IMR-90 (cell line): Measurements from ENCODE around the gene SV2A. TPM values are rescaled to one million over a fixed set of nuclear protein-coding genes. Genes with fewer than 3 reads are reported as not detected.

Experiments
- ATAC-seq: fragments of 200-7000 bp; cut with Tn5 transposase; 2 replicates; pipeline ENCODE4 v1.9.1; 2020; ENCODE audit warnings: low read depth, mild to moderate bottlenecking, moderate library complexity
- BruUV-seq: library from RNA; stranded (reverse); fragments of 400-500 nt; replicated peaks from 2 replicates; lab custom pipeline; 2021; lab: Mats Ljungman, UMichigan
- CTCF ChIA-PET: fragments of 300-600 bp; formaldehyde crosslinking; extraction: SDS; loops from one replicate; lab custom pipeline; 2021; ENCODE audit warnings: antibody characterized with exemption; lab: Yijun Ruan, JAX
- POLR2A ChIA-PET: fragments of 300-600 bp; sonication (Branson Sonifier 250); formaldehyde crosslinking; loops from one replicate; lab custom pipeline; 2022; ENCODE audit warnings: antibody characterized with exemption; ENCODE audit not compliant: unreplicated experiment; lab: Charles Lee
- DNase-seq: peaks from one replicate; pipeline ENCODE4 v3.0.0; 2013
- H2AFZ ChIP-seq: replicated peaks from 2 replicates; pipeline ENCODE3; 2013; ENCODE audit warnings: low read length, mild to moderate bottlenecking; ENCODE audit not compliant: poor library complexity
- H2AK5ac ChIP-seq: 2 replicates; pipeline ENCODE4 v1.6.1; 2013; ENCODE audit warnings: low read depth, low read length, inconsistent platforms
- H2AK9ac ChIP-seq: replicated peaks from 2 replicates; pipeline ENCODE3; 2013; ENCODE audit warnings: mild to moderate bottlenecking, low read depth, low read length, moderate library complexity; ENCODE audit not compliant: poor library complexity
- H2BK120ac ChIP-seq: 2 replicates; pipeline ENCODE4 v1.6.1; 2013; ENCODE audit warnings: low read depth, low read length, inconsistent platforms
- H2BK15ac ChIP-seq: 3 replicates; pipeline ENCODE4 v1.6.1; 2013; ENCODE audit warnings: low read depth, low read length, inconsistent platforms
- H2BK20ac ChIP-seq: 2 replicates; pipeline ENCODE4 v1.6.1; 2013; ENCODE audit warnings: low read depth, mild to moderate bottlenecking, inconsistent platforms, low read length, moderate library complexity
- H2BK5ac ChIP-seq: 2 replicates; pipeline ENCODE4 v1.6.1; 2013; ENCODE audit warnings: mild to moderate bottlenecking, low read depth, low read length, inconsistent platforms; ENCODE audit not compliant: poor library complexity, severe bottlenecking
- H3K14ac ChIP-seq: replicated peaks from 2 replicates; pipeline ENCODE4 v1.6.1; 2013; ENCODE audit warnings: low read depth, low read length, inconsistent platforms
- H3K18ac ChIP-seq: 2 replicates; pipeline ENCODE4 v1.6.1; 2013; ENCODE audit warnings: low read depth, low read length, control low read depth
- H3K23ac ChIP-seq: 2 replicates; pipeline ENCODE4 v1.6.1; 2013; ENCODE audit warnings: low read depth, low read length, inconsistent platforms
- H3K27ac ChIP-seq: 2 replicates; pipeline ENCODE4 v1.5.1; 2013; ENCODE audit warnings: mild to moderate bottlenecking, control low read depth, low read length; ENCODE audit not compliant: insufficient read depth
- H3K27me3 ChIP-seq: 2 replicates; pipeline ENCODE4 v1.6.1; 2013; ENCODE audit warnings: low read length; ENCODE audit not compliant: control insufficient read depth, insufficient read depth
- H3K36me3 ChIP-seq: 2 replicates; pipeline ENCODE4 v1.6.1; 2013; ENCODE audit warnings: low read length, mixed read lengths; ENCODE audit not compliant: control insufficient read depth, insufficient read depth
- H3K4ac ChIP-seq: 2 replicates; pipeline ENCODE4 v1.6.1; 2013; ENCODE audit warnings: low read depth, low read length, inconsistent platforms
- H3K4me1 ChIP-seq: 2 replicates; pipeline ENCODE4 v1.6.1; 2013; ENCODE audit warnings: low read length, mixed read lengths; ENCODE audit not compliant: control insufficient read depth, insufficient read depth
- H3K4me2 ChIP-seq: 2 replicates; pipeline ENCODE4 v1.6.1; 2013; ENCODE audit warnings: low read depth, mild to moderate bottlenecking, control low read depth, low read length, moderate library complexity
- H3K4me3 ChIP-seq: 2 replicates; pipeline ENCODE4 v1.5.1; 2013; ENCODE audit warnings: low read depth, mild to moderate bottlenecking, control low read depth, low read length, moderate library complexity; ENCODE audit not compliant: insufficient read depth
- H3K56ac ChIP-seq: 2 replicates; pipeline ENCODE4 v1.6.1; 2013; ENCODE audit warnings: low read length, inconsistent platforms; ENCODE audit not compliant: insufficient read depth; ENCODE audit errors: extremely low read depth
- H3K79me1 ChIP-seq, 2 experiments: 2 replicates each; pipeline ENCODE4 v1.6.1; 2013; ENCODE audit warnings: low read length in 2 of 2, inconsistent platforms in 1 of 2, low read depth in 1 of 2
- H3K9ac ChIP-seq: 2 replicates; pipeline ENCODE4 v1.6.1; 2013; ENCODE audit warnings: low read depth, low read length, control low read depth
- H3K9me1 ChIP-seq: 2 replicates; pipeline ENCODE4 v1.6.1; 2013; ENCODE audit warnings: low read length, inconsistent platforms; ENCODE audit not compliant: insufficient read depth
- H3K9me3 ChIP-seq: 2 replicates; pipeline ENCODE4 v1.6.1; 2013; ENCODE audit warnings: low read length; ENCODE audit not compliant: control insufficient read depth, insufficient read depth
- H4K20me1 ChIP-seq: 2 replicates; pipeline ENCODE4 v1.6.1; 2013; ENCODE audit warnings: low read length, inconsistent platforms; ENCODE audit not compliant: insufficient read depth
- H4K5ac ChIP-seq: 2 replicates; pipeline ENCODE4 v1.6.1; 2013; ENCODE audit warnings: mild to moderate bottlenecking, low read depth, low read length, control low read depth
- H4K8ac ChIP-seq, 2 experiments: 2 replicates each; pipeline ENCODE4 v1.6.1; 2013; ENCODE audit warnings: low read depth in 2 of 2, low read length in 2 of 2, control low read depth in 1 of 2, inconsistent platforms in 1 of 2
- H4K91ac ChIP-seq: 2 replicates; pipeline ENCODE4 v1.6.1; 2013; ENCODE audit warnings: low read depth, low read length, inconsistent platforms; ENCODE audit not compliant: insufficient read depth
- BHLHE40 ChIP-seq: fragments of 150-350 bp; IDR thresholded peaks from 2 replicates; pipeline ENCODE4 v1.6.1; 2016; ENCODE audit warnings: mild to moderate bottlenecking, low read depth, low read length
- CEBPB ChIP-seq: IDR thresholded peaks from 2 replicates; pipeline ENCODE4 v1.6.1; 2012; ENCODE audit warnings: low read depth, low read length, improper control_type of control experiment
- CHD1 ChIP-seq: IDR thresholded peaks from 2 replicates; pipeline ENCODE4 v1.6.1; 2012; ENCODE audit warnings: low read depth, low read length, improper control_type of control experiment
- FOS ChIP-seq: fragments of 150-350 bp; IDR thresholded peaks from 2 replicates; pipeline ENCODE4 v1.6.1; 2016; ENCODE audit warnings: low read depth, low read length
- MAFK ChIP-seq: IDR thresholded peaks from 2 replicates; pipeline ENCODE4 v1.6.1; 2012; ENCODE audit warnings: low read depth, low read length, improper control_type of control experiment
- MAZ ChIP-seq: IDR thresholded peaks from 2 replicates; pipeline ENCODE4 v1.6.1; 2012; ENCODE audit warnings: low read depth, mild to moderate bottlenecking, low read length, improper control_type of control experiment, moderate library complexity, borderline replicate concordance
- MXI1 ChIP-seq: IDR thresholded peaks from 2 replicates; pipeline ENCODE4 v1.6.1; 2012; ENCODE audit warnings: low read depth, mild to moderate bottlenecking, low read length, moderate library complexity, borderline replicate concordance
- NFE2L2 ChIP-seq: fragments of 150-350 bp; IDR thresholded peaks from 2 replicates; pipeline ENCODE4 v1.6.1; 2016; ENCODE audit warnings: low read depth, mild to moderate bottlenecking, low read length
- POLR2A ChIP-seq: IDR thresholded peaks from 2 replicates; pipeline ENCODE4 v1.6.1; 2012; ENCODE audit warnings: mild to moderate bottlenecking, low read depth, low read length
- RAD21 ChIP-seq: IDR thresholded peaks from 2 replicates; pipeline ENCODE4 v1.6.1; 2012; ENCODE audit warnings: low read length, improper control_type of control experiment
- RCOR1 ChIP-seq: IDR thresholded peaks from 2 replicates; pipeline ENCODE4 v1.6.1; 2012; ENCODE audit warnings: mild to moderate bottlenecking, low read length, improper control_type of control experiment; ENCODE audit not compliant: insufficient replicate concordance
- RFX5 ChIP-seq: IDR thresholded peaks from 2 replicates; pipeline ENCODE4 v1.8.0; 2012; ENCODE audit warnings: low read depth, mild to moderate bottlenecking, low read length, moderate library complexity
- SMC3 ChIP-seq: fragments of 150-350 bp; IDR thresholded peaks from 2 replicates; pipeline ENCODE4 v1.6.1; 2016; ENCODE audit warnings: low read depth, mild to moderate bottlenecking, antibody characterized with exemption, low read length, moderate library complexity
- WGBS, 2 experiments: methylation state at CpG; one replicate each; pipeline versions ENCODE4 v1.1.5 to v1.1.7; 2013; ENCODE audit warnings: missing lambda C conversion rate in 2 of 2; ENCODE audit not compliant: insufficient read length in 1 of 2; ENCODE audit errors: extremely low coverage in 2 of 2; 5-methylcytosine and 5-hydroxymethylcytosine counted together
- dilution Hi-C: fragments of 300-500 bp; cut with HindIII; formaldehyde crosslinking; loops from one replicate; pipeline ENCODE4 v1.14.3; 2018; ENCODE audit warnings: low sequenced_read_pairs; ENCODE audit not compliant: unreplicated experiment
- in situ Hi-C: fragments of 300-500 bp; cut with MboI; formaldehyde crosslinking; loops from 3 replicates; pipeline ENCODE4 v1.14.3; 2019; ENCODE audit warnings: low sequenced_read_pairs, inconsistent platforms, mixed read lengths
- intact Hi-C: fragments of 100-400 bp; cut with micrococcal nuclease; formaldehyde crosslinking; loops from 2 replicates; pipeline ENCODE4 v1.10.0; 2022
- polyA plus RNA-seq, 3 experiments: library from polyadenylated mRNA; depleted of rRNA; stranded (reverse); fragments of >200 nt; gene quantifications; 2 replicates each; pipeline ENCODE4 v1.2.3, GENCODE V29; 2012; ENCODE audit warnings: low replicate concordance in 1 of 3
- total RNA-seq: library from RNA; depleted of rRNA; stranded (reverse); fragments of >200 nt; gene quantifications from 2 replicates; pipeline ENCODE4 v1.2.3, GENCODE V29; 2012
- TF ChIP-seq, protein P1 (sequence below): fragments of 150-350 bp; IDR thresholded peaks from 2 replicates; pipeline ENCODE4 v1.6.1; 2017; ENCODE audit warnings: mild to moderate bottlenecking, antibody characterized with exemption, low read length, low read depth
- TF ChIP-seq, protein P2 (sequence below): conservative IDR thresholded peaks from 2 replicates; pipeline ENCODE4 v1.5.1; 2012; ENCODE audit warnings: mild to moderate bottlenecking, low read depth, low read length, improper control_type of control experiment
- TF ChIP-seq, protein P3 (sequence below): fragments of 150-350 bp; IDR thresholded peaks from 2 replicates; pipeline ENCODE4 v1.6.1; 2016; ENCODE audit warnings: low read depth, mild to moderate bottlenecking, low read length, moderate library complexity, borderline replicate concordance

SV2A gene
- total and polyA plus RNA-seq, 2 of the 4 experiments (the other 2 are of a cell fraction), result 15.4 to 19.6 TPM

DNA sequence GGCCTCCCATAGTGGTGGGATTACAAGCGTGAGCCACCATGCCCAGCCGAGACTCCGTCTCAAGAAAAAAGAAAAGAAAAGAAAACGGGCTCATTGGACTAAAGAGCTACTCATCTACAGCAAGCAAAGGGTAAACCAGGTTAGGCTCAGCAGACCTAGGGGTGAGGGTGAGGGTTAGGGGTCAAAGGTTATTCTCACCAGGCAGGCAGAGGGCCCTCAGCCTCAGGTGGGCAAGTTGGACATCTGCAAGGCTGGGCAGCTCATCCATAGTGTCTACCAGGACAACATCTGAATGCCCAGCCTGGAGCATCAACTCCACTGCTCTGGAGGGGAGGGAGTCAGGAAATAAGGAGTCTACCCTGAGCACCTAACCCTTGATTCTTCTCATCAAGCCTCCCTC, 15.6 kb upstream of the SV2A start:
- Histone ChIP-seq H3K4me3 (no peak overlapping the region), H4K20me1 (no peaks in the 10 kb centered on the region), H3K27ac (no peak overlapping the region), H3K27me3 (no peaks in the 10 kb centered on the region), H3K79me1 (peaks cover 8 to 70% of the 10 kb centered on the region in 2 experiments; a peak in 3 of 4 replicates), H3K23ac (no peak overlapping the region), H4K8ac (no peak overlapping the region), H3K9ac (no peak overlapping the region), H2BK20ac (no peak overlapping the region), H2BK120ac (no peak overlapping the region), H3K4me1 (peaks cover 11% of the 10 kb centered on the region), H2BK5ac (no peak overlapping the region), H3K4me2 (no peak overlapping the region), H4K5ac (no peak overlapping the region), H4K91ac (no peak overlapping the region), H3K9me1 (peaks cover 32% of the 10 kb centered on the region), H2AK5ac (no peak overlapping the region), H3K56ac (no peak overlapping the region), H2AFZ (no peak overlapping the region), H3K36me3 (peaks cover 18% of the 10 kb centered on the region), H2AK9ac (no peak overlapping the region), H3K18ac (no peak overlapping the region), H3K9me3 (no peaks in the 10 kb centered on the region), H3K4ac (no peak overlapping the region), H2BK15ac (no peak overlapping the region), H3K14ac (no peak overlapping the region)
- intact Hi-C loops, result no loop called here
- no CpG with 5 or more reads among the region's 4 CpGs for WGBS, 2 experiments
- ChIA-PET POLR2A (no interaction called here), CTCF (no interaction called here)
- no TSS peak for BruUV-seq
- in situ Hi-C loops, result no loop called here
- dilution Hi-C loops, result no loop called here
- DNase-seq (no peak), ATAC-seq (no peak)
- no peak for TF ChIP-seq POLR2A
- TF ChIP-seq, protein P1, sequence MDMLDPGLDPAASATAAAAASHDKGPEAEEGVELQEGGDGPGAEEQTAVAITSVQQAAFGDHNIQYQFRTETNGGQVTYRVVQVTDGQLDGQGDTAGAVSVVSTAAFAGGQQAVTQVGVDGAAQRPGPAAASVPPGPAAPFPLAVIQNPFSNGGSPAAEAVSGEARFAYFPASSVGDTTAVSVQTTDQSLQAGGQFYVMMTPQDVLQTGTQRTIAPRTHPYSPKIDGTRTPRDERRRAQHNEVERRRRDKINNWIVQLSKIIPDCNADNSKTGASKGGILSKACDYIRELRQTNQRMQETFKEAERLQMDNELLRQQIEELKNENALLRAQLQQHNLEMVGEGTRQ, result no peak
- no peak for TF ChIP-seq RCOR1
- no peak for TF ChIP-seq RFX5
- no peak for TF ChIP-seq SMC3
- no peak for TF ChIP-seq CHD1
- TF ChIP-seq, protein P2, sequence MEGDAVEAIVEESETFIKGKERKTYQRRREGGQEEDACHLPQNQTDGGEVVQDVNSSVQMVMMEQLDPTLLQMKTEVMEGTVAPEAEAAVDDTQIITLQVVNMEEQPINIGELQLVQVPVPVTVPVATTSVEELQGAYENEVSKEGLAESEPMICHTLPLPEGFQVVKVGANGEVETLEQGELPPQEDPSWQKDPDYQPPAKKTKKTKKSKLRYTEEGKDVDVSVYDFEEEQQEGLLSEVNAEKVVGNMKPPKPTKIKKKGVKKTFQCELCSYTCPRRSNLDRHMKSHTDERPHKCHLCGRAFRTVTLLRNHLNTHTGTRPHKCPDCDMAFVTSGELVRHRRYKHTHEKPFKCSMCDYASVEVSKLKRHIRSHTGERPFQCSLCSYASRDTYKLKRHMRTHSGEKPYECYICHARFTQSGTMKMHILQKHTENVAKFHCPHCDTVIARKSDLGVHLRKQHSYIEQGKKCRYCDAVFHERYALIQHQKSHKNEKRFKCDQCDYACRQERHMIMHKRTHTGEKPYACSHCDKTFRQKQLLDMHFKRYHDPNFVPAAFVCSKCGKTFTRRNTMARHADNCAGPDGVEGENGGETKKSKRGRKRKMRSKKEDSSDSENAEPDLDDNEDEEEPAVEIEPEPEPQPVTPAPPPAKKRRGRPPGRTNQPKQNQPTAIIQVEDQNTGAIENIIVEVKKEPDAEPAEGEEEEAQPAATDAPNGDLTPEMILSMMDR, result no peak
- TF ChIP-seq RAD21, result no peak
- no peak for TF ChIP-seq CEBPB
- no peak for TF ChIP-seq FOS
- no peak for TF ChIP-seq NFE2L2
- TF ChIP-seq, protein P3, sequence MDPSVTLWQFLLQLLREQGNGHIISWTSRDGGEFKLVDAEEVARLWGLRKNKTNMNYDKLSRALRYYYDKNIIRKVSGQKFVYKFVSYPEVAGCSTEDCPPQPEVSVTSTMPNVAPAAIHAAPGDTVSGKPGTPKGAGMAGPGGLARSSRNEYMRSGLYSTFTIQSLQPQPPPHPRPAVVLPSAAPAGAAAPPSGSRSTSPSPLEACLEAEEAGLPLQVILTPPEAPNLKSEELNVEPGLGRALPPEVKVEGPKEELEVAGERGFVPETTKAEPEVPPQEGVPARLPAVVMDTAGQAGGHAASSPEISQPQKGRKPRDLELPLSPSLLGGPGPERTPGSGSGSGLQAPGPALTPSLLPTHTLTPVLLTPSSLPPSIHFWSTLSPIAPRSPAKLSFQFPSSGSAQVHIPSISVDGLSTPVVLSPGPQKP, result no peak
- TF ChIP-seq BHLHE40, result no peak
- no peak for TF ChIP-seq MAFK
- TF ChIP-seq MAZ, result no peak
- no peak for TF ChIP-seq MXI1
